Lower lobe of right lung (tissue), 2 donors: ENCODE measurements around the gene SYNDIG1. TPM values are rescaled to one million over a fixed set of nuclear protein-coding genes. Genes with fewer than 3 reads are reported as not detected.

Experiments used
- ATAC-seq, 2 donors: fragments of 200-7000 bp; cut with Tn5 transposase; one replicate each; pipeline ENCODE4 v1.9.1; 2020 to 2022; ENCODE audit warnings: mild to moderate bottlenecking in 2 of 2, moderate library complexity in 2 of 2
- DNase-seq: peaks from one replicate; pipeline ENCODE4 v3.0.0-alpha.2; 2020
- H3K27ac ChIP-seq: fragments of 200-600 bp; one replicate; pipeline ENCODE4 v1.8.0; 2022
- H3K27me3 ChIP-seq: fragments of 200-600 bp; one replicate; pipeline ENCODE4 v1.8.0; 2022; ENCODE audit warnings: low read depth
- H3K36me3 ChIP-seq: fragments of 200-600 bp; one replicate; pipeline ENCODE4 v1.8.0; 2022; ENCODE audit warnings: mild to moderate bottlenecking
- H3K4me1 ChIP-seq: fragments of 200-600 bp; one replicate; pipeline ENCODE4 v1.8.0; 2022
- H3K4me3 ChIP-seq: fragments of 200-600 bp; one replicate; pipeline ENCODE4 v1.8.0; 2022; ENCODE audit warnings: mild to moderate bottlenecking
- H3K9me3 ChIP-seq: fragments of 200-600 bp; one replicate; pipeline ENCODE4 v1.8.0; 2022
- CTCF ChIP-seq: fragments of 200-600 bp; IDR thresholded peaks from one replicate; pipeline ENCODE4 v1.8.0; 2022; ENCODE audit warnings: antibody characterized with exemption, mild to moderate bottlenecking
- intact Hi-C: fragments of 100-400 bp; cut with DNase I; formaldehyde crosslinking; loops from one replicate; pipeline ENCODE4 v1.11.0; 2022
- total RNA-seq: library from RNA; stranded (reverse); fragmentation: NEBNext Ultra II Directional; extraction: Animal tissue kit (Norgen Biotek cat#: 25700); gene quantifications from one replicate; pipeline ENCODE4 v1.2.1, GENCODE V29; 2021
- donor health status: DM: no; HTN: yes; CAD: no; lungs with severe emphysema.

The SYNDIG1 gene
- total RNA-seq, 1 donor from 2014 or later = 0.15 TPM

DNA sequence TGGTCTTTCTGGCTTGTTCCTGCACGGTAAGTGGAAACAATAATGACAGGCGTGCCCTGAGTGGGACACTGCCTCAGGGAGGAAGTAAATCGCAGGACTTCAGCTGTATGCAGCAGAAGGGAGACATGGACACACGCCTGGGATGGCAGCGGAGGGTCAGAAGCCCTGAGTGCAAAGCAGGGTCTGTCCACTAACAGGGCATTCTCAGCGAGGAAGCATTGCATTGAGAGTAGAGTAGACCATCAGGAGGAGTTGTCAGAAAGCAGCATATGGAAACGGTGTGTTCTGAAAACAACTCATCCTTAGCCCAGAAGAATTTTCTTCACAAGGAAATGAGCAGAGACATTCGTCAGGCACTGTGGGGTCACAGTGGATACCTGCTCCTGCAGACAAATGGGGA, 134.0 kb downstream of the SYNDIG1 start:
- Histone ChIP-seq H3K4me3 (no peak overlapping the region), H3K27me3 (no peaks in the 10 kb centered on the region), H3K9me3 (peaks cover 14% of the 10 kb centered on the region), H3K4me1 (no peaks in the 10 kb centered on the region), H3K36me3 (no peaks in the 10 kb centered on the region), H3K27ac (no peak overlapping the region)
- ATAC-seq (no peak), DNase-seq (no peak)
- no peak for TF ChIP-seq CTCF
- intact Hi-C loops = no loop called here

DNA sequence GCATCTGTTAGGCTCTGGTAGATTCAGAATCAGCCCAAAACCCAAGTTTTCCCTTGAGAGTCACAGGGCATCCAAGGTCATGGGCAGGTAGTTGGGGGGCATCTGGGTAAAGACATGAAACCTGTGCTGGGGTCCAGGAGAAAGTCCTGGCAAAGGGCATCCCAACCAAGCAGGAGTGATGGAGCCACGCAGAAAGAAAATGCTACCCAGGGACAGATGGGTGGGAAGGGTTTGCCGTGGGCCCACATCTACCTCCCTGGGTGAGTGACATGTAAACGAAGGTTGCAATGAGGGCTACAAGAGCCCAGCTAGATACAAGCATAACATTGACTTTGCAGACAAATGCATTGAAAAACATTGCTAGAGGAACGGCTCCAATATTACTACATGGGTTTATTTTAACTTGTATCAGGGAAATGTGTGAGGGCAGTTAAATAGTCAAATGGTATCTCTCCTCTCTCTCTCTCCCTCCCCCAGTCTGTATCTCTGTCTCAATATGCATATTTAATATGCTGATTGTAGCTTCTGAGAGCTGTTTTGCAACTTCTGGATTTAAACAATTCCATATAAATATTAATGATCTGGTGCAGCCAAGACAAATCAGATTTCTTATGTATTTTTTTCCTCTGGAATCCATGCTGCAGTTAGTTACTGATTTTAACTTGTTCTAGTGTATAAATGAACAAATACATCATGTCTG, 135.7 kb downstream of the SYNDIG1 start:
- Histone ChIP-seq H3K4me1 (no peaks in the 10 kb centered on the region), H3K36me3 (no peaks in the 10 kb centered on the region), H3K9me3 (peaks cover 14% of the 10 kb centered on the region), H3K27me3 (no peaks in the 10 kb centered on the region), H3K4me3 (no peak overlapping the region), H3K27ac (no peak overlapping the region)
- intact Hi-C loops = no loop called here
- no peak for TF ChIP-seq CTCF
- DNase-seq = no peak
- ATAC-seq = no peak

DNA sequence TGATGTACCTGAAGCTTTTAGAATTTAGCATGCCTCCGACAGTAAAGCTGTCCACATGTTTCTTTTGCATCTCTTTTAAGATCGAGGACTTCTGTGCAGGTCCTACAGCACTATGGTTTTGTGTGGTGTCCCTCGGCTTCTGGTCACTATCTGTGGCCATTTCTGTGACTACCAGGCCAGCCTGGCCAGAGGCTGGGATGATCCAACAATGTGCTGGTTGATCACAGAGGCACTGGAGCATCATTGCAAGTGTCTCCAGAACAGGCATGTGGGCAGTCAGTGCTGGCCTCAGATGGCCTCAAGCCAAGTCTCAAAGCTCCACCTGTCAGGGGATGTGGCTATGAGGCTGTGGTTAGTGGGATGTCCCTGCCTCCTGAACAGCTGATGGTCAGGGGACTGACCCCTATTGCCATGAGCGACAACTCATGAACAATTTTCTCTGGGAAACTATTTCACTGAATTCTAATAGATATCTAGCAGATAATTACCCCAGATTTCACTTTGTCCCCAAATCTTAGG, 136.6 kb downstream of the SYNDIG1 start:
- H3K9me3 ChIP-seq = peaks cover 5% of the 10 kb centered on the region
- no peak overlapping the region for H3K4me3 ChIP-seq
- no peaks in the 10 kb centered on the region for H3K36me3 ChIP-seq
- TF ChIP-seq CTCF = no peak
- H3K4me1 ChIP-seq = no peaks in the 10 kb centered on the region
- no peak for DNase-seq
- ATAC-seq = no peak
- no peaks in the 10 kb centered on the region for H3K27me3 ChIP-seq
- no peak overlapping the region for H3K27ac ChIP-seq
- intact Hi-C loops = no loop called here

DNA sequence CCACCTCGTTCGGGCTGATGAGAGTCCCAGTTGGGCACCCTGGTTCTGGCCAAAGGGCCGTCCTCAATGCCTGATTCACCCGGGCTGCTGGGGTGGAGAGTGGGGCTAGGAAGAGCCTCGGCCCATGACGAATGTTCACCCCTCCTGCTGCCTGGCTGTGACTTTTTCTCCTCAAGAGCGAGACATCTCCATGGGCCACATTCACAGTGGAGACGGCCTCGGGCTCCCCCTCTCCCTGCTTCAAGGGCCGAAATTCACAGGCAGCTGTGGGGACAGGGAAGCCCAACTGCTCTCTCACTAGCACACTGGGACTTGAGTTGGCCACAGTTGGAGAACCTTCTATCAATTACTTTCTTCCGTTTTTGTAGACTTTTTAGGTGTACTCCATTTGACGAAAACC, 138.0 kb downstream of the SYNDIG1 start:
- intact Hi-C loops = no loop called here
- no peak for ATAC-seq
- no peak for TF ChIP-seq CTCF
- no peaks in the 10 kb centered on the region for H3K27me3 ChIP-seq
- H3K36me3 ChIP-seq = no peaks in the 10 kb centered on the region
- H3K9me3 ChIP-seq = no peaks in the 10 kb centered on the region
- no peak for DNase-seq
- H3K4me3 ChIP-seq = no peak overlapping the region
- no peaks in the 10 kb centered on the region for H3K4me1 ChIP-seq
- no peak overlapping the region for H3K27ac ChIP-seq

DNA sequence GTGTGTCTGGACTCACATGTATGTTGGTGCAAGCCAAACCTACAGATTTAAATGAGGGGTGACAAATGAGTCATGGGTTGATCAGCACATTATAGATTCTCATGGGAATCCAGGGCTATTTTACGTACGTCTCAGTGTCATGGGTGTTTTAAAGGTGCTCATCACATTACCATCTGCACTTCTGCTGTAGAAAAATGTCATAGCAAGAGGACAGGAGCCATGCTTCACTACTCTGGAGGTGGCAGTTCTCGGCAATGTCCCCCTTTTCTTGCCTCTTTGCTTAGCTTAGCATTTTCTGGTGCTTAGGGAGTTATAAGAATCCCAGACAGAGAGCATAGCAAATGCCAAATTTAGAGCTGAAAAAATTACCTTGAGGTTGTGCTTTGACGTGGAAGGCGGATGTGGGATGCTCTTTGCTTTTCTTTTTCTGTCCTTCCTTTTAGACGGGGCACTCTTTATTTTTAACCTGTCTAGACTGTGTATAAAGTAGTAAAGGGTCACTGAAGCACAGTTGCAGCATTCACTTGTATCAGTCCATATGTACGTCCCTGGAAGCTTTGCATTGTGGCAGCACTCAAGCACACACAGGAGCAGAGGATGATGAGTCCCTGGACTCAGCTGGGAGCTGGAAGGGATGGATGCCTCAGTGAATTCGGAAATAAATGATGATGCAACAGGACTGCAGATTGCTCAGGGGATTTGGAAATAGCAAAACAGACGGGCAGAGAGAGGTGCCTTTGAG, 139.7 kb downstream of the SYNDIG1 start:
- no peak overlapping the region for H3K4me3 ChIP-seq
- H3K36me3 ChIP-seq = no peaks in the 10 kb centered on the region
- H3K27ac ChIP-seq = no peak overlapping the region
- no peaks in the 10 kb centered on the region for H3K9me3 ChIP-seq
- peaks cover 11% of the 10 kb centered on the region for H3K27me3 ChIP-seq
- intact Hi-C loops = no loop called here
- no peaks in the 10 kb centered on the region for H3K4me1 ChIP-seq
- no peak for ATAC-seq
- TF ChIP-seq CTCF = no peak
- DNase-seq = no peak
